Fibroblast of skin of scalp (primary cell): ENCODE results near the gene ZAP70.
A peak's percentile ranks its signal among the peaks of the same experiment; 100 is the strongest.

Experiments used
- DNase-seq: peaks from one replicate; pipeline ENCODE4 v3.0.0-alpha.2; 2013

Gene ZAP70

DNA sequence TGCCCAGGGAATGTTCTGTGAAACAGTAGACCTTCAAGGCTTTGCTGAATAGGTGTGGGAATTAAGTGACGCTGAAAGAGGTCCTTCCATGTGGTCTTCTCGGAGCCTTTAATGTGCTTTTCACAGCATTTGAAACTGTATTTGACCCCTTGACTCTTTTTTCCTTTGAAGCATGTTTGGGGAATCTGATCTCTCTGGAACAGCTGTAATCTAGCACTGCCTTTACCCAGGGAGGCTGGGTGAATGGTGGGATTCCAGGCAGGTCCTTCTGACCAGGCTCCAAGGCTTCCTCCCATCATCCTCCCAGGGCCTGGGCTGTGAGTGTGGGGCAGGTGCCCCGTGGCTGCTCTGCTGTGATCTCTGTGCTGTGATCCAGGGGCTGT, 4.2 kb downstream of the ZAP70 start:
- no peak for DNase-seq

DNA sequence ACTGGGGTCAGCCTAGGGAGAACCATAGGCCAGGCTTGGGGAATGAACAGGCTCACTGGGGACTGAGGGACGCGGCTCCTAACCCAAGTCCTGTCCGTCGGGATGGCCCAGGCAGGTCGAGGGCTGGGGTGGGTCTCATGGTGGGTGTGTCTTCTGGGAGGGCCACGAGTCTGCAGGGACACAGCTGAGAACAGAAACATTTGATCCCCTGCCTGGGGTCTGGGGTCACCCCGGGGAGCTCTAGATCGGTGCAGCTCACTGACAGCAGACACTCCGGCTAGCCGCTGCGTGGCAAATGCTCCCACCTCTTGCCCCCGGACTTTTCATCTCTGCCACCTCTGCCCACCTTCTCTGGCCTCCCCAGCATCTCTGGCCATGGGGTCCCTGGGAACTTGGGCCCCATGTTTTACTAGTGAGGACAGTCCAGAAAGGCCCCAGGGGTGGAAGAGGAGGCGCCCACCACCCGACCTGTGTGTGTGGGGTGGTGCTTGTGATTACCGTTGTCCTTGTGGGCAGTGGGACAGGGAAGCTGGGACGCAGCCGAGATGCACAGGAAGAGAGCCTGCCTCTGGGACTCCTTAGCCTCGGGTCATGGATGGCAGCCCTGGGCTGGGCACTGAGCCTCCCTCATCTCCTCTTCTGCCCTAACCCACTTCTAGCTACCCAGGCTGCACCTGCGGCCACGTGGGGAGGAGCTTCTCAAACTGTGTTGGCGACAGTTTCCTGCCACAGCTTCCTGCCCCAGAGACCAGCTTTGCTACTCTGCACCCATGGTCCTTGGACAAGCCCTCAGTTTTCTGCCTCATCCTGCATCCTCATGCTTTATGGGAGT, 4.9 kb downstream of the ZAP70 start:
- DNase-seq, result no peak

DNA sequence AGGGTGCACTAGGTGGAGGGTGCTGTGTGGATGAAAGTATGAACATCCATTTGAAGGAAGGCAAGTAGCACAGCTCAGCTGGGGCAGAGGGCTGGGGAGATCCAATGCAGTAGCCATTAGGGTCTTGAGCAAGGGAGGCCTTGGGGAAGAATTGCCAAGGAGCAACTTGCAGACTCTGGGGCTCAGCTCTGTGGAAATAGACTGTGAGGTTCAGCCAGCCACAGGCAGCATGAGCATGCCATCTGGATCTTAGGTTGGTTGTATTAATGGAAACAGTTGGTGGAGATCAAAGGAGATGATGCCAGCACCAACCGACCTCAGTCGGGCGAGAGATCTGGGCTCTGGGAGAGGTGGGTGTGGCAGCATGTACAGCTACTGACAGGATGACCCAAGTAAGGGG, 5.6 kb downstream of the ZAP70 start:
- DNase-seq, result no peak

DNA sequence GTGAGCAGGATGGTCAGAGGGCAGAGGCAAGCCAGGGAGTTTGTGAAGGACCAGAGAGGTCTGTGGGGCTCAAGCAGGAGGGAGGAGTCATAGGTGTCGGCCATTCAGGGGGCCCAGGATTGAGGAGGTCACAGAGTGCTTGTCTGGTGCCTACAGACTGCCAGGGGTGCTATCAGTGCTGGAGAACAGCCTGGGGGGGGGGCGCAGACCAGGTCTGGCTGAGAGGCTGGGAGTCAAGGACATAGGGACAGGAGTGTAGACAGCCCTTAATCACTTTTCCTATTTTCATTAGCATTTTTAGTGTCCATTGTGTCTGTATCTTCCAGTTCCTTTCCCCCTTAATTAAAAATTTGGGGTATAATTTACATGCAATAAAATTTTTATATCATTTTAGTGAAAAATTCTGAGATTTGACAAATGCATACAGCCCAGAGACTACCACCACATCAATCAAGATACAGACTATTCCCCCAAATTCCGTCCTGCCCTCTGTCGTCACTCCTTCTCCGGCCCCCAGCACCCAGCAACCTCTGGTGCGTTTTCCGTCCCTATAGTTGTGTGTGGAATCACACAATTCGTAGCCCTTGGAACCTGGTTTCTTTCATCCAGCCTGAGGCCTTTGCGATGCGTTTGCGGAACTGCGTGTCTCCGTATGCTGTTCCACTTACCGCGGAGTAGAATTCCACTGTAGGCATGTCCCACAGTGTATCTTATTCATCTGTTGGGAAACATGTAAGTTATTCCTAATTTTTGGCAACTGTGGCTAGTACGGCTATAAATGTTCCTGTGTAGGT, 6.2 kb downstream of the ZAP70 start:
- no peak for DNase-seq

DNA sequence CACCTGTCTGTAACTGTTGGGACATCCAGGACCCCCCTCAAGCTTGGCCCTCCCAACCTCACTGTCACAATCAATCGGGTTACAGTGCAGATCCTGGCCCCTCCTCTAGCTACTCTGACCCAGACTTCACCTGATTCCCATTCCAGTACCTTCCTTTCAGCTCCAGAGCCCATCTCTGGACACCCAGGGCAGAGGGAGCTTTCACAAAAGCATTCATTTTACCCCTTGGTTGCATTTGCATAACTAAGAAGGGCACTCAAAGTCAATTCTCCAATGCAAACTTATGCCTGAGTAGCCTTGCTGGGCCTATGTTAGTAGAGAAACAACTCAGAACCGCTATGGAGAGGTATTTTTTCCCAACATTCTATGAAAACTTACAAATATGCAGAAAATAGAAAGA, 7.4 kb downstream of the ZAP70 start:
- DNase-seq, result no peak

DNA sequence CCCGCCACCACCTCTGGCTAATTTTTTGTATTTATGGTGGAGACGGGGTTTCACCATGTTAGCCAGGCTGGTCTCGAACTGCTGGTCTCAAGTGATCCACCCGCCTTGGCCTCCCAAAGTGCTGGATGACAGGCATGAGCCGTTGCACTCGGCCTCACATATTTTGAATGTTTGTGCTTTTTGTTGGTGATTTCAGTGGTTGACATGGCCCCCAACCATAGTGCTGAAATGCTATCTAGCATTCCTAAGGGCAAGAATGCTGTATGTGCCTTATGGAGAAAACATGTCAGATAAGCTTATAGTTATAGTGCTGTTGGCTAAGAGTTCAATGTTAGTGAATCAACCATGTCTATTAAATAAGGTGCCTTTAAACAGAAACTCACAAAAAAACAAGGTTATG, 8.9 kb downstream of the ZAP70 start:
- DNase-seq, result peak; percentile 40

DNA sequence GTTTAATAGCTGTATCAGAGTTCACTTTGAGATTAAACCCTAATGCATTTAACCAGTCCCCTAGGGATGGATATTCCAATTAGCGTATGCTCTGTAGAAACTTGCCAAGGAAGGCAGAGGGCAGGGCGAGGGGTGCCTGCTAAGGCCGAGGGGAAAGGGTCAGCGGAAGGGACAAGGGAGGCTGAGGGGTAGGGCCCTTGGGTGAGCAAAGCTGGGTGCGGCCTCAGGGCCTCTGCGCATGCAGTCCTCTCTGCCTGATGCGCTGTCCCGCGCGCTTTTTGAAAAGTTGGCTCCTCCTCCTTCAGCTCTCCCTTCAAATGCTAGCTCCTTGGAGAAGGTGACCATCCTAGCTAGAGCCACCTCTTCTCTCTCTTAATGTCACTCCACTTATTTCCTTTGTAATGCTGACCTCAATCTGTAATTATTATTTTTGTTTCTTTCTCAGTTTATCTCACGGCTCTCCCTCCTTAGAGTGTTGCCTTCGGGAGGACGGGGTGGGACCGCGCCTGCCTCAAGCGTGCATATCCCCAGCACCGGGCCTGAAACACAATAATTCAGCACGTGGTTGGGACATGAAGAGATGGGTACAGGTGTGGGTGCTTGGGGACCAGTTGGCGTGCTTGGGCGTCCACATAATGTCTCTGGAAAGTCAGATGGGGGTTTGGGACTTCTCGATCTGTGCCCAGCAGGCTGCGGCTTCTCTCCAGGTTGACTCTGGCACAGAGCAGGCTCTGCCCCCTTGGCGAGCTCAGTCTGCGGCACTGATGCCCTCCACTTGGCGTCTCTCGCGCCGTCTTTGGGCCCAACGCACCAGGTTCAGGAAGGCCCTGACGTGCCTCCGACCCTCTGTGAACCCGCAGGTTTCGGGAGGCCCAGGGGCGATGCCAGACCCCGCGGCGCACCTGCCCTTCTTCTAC, 10.0 kb downstream of the ZAP70 start:
- DNase-seq, result no peak

DNA sequence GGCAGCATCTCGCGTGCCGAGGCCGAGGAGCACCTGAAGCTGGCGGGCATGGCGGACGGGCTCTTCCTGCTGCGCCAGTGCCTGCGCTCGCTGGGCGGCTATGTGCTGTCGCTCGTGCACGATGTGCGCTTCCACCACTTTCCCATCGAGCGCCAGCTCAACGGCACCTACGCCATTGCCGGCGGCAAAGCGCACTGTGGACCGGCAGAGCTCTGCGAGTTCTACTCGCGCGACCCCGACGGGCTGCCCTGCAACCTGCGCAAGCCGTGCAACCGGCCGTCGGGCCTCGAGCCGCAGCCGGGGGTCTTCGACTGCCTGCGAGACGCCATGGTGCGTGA, 10.7 kb downstream of the ZAP70 start:
- DNase-seq, result no peak

DNA sequence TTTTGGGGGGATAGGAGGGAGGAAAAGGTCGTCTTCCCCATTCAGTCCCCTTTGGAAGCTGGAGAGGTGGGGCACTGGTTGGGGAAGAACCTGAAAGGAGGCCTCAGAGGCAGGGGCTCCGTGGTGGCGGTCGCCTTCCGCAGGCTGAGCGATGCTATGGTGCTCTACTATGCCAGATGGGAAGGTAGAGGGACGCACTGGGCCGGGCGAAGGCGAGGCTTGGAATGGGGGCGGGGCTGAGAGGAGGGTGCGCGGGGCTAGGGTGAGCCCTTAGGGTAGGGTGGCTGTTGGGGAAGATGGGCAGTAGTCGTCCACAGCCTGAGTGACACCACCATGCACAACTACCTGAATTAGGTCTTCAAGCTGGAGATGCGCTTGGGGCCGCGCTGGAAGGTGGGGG, 11.1 kb downstream of the ZAP70 start:
- no peak for DNase-seq

DNA sequence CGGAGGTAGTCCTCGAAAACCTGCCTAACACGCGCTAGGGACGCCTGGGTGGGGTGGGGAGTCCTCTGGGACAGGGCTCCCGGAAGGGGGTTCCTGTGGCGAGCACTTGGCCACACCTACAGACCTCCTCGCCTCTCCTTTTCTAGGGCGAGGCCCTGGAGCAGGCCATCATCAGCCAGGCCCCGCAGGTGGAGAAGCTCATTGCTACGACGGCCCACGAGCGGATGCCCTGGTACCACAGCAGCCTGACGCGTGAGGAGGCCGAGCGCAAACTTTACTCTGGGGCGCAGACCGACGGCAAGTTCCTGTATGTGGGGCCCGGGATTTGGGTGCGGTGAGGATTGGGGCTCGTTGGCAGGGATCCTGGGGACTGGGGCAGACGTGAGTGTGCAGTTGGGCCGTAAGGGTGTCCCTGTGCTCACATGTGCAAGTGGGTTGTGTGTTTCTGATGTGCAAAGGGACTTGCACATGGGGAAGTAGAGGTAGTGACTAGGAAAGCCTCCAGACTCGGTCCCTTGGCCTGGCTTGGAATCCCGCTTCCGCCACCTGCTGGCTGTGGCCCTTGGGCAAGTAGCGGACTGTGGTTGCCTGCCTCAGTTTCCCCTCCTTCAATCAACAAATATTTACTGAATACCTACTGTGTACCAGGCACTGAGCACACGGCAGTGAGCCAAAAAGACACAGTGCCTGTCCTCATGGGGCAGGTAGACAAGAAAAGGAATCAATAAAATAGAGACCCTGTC, 11.7 kb downstream of the ZAP70 start:
- no peak for DNase-seq

DNA sequence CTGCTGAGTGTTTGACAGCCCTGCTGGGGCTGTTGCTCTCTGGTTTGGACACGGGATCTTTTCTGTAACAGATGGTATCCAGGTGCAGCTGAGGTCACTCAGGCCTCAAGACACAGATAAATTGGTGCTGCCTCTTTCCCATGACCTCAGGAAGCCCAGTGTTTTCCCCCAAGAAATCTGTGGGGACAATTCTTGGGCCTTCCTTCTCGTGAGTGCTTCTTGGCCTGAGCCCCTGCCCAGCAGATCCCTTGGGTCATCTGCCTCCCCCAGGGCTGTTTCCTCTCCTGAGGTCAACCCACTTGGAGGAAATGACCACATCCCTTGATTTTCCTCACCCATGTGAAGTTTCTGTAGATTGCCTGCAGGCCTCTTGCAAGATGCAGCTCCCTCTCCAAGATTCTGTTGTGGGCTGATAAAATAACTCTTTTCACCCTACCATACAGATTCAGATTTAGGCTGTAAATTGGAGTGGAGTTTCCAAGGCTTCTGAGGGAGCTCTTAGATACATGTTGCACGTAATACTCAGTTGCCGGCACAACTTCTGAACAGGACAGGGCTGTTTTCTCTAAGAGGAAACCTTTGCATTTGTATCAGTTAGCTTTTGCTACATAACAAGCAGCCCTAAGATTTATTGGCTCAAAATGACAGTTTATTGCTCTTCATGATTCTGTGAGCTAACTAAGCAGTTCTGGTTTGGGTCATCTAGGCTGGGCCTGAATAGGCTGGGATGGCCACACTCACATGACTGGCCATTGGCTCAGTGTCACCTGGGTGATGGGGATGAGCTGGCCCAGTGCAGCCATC, 13.1 kb downstream of the ZAP70 start:
- DNase-seq, result no peak

DNA sequence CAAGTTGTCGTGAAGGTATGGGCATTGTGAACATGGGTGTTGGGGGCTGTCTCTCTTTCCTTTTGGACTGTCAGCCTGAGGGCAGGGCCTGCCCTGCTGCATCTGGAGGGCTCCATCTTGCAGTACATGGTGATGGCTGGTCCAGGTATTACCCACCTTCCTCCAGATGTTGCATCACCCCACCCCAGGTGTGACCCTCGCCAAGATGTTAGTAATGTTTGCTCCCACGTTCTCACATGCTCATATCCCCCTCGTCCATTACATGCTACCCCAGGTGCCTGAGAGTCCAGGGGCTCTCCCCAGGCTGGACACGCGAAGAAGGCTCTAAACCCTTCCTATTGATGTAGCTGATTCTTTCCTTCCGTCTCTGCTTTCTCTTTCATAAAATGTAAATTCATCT, 13.9 kb downstream of the ZAP70 start:
- no peak for DNase-seq

DNA sequence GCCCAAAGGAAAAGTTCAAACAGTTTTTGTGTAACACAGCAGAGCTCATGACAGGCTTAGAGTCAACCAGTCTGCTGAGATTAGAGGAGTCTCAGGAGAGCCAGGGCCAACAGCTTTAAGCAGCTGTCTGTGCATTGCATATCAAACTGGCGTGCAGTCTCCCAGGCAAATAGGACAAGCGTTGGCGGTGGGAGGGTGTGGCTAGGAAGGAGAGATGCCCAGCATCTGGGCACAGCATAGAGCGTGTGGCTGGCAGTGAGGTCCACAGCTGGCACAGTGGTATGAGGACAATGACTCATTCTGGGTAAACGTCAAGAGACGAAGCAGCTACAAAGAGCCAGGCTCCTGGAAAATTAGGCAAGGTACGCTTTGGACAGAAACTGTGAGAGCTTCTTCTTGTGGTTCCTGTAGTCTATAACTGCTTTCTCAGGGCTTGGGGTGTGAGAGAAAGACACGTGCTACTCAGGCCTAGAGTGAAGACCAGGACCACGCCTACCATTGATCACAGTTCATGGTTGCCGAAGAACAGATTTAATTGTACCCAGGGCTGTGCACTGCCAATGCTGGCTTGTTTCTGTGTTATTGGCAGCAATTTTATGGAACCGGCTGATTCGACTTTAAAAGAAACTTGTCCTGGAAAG, 14.8 kb downstream of the ZAP70 start:
- DNase-seq, result no peak

DNA sequence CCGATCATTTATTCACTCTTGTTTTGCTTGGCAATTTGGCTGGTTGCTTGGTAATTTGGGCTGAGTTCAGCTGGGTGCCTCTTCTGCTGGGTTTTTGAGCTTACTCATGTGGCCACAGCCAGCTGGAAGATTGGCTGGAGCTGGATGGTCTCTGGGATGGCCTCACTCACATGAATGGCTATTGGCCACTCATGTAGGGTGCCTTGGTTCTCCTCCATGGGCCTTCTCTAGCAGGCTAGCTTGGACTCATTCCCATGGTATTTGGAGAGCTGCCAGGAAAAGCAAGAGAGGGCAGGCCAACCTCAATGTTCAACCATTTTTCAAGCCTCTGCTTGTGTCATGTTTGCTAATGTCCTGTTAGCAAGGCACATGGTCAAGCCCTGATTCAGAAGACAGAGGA, 16.9 kb downstream of the ZAP70 start:
- peak; percentile 35 for DNase-seq

DNA sequence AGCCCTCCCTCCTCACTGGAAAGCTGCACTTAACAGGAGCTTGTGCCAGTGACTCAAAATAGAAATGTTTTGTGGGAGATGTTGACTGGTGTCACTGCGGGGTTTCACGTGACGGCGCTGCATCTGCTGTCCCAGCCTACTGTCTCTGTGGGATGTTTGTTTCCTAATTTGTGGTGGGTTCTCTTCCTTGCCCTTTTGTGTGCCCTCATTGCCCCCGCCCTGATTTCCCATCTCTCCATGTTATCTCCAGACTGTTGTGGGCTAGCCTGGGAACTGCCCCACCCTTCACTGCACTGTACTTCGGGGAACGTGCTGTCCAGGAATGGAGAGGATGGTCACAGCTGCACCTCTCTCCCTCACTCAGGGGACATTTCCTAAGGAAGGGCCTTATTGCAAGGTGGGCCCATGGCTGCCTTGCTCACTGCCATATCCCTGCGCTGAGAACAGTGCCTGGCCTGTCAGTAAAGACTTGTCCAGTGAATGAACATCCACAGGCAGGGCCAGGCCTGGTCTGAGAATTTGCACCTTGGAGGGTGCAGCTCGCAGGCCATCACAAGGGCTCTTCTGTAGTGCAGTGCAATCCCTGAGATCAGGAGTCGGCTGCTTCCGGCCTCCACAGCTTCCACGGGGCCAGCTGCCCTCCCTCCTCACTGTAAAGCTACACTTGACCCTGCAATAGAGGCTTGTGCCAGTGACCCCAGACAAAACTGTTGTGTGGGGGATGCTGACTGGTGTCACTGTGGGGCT, 18.1 kb downstream of the ZAP70 start:
- DNase-seq, result no peak

DNA sequence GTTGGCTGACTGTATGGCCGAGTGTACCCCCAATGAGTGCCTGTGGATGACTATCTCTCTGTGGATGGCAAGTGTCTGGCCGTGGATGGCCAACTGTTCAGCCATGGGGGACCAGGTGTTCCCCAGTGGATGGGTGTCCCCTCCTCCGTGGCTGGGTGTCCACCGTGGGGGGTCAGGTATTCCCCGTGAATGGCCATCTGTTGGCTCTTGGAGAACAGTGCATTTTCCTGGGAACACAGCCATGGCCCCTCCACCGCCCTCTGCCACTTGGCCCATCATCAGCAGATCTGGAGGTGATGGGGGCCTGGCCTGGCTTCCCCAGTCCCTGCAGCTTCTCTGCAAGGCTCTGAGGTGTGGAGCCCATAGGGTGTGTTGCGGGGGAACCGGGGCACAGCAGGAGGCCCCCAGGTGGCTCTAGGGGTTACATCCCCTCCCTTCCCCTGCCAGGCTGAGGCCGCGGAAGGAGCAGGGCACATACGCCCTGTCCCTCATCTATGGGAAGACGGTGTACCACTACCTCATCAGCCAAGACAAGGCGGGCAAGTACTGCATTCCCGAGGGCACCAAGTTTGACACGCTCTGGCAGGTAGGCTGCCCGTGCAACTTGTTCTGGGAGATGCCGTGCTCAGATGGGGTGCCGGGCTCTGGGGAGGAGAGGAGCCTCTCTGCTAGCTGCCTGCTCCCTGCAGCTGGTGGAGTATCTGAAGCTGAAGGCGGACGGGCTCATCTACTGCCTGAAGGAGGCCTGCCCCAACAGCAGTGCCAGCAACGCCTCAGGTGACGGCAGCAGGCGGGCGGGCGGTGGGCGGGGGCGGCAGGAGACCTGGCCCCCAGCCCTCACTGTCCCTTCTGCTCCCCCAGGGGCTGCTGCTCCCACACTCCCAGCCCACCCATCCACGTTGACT, 19.3 kb downstream of the ZAP70 start:
- no peak for DNase-seq

DNA sequence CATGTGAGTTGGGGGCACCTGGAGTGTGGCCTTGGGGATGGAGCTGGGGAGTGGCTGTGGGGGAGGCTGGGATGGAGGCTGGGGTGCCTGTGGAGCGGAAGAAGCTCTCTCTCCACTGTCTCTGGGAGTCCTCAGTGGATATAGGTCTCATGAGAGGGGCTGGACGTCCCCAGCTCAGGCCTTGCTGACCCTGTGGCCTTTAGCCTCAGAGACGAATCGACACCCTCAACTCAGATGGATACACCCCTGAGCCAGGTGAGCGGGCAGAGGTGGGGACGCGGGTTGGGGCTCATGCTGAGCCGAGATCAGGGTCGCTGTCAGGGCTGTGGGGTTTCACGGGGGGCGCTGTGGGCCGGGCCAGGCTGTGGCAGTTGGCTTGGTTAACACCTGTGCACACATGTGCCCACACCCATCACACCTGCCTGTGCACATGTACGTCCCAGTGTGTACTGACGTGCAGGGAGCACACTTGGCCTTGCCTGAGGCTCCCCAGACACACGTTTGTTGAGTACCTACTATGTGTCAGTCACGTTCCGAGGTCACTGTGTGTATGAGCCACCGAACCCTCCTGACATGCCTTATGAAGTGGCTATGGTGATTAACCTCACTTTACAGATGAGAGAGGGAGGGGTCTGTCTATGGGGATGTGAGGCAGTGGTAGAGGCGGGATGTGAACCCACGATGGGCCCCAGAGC, 20.1 kb downstream of the ZAP70 start:
- no peak for DNase-seq
